ENCODE measurements around the gene PPFIBP2. TPM values are rescaled to one million over a fixed set of nuclear protein-coding genes. Genes with fewer than 3 reads are reported as not detected.

The PPFIBP2 gene
- polyA plus RNA-seq, 4 donors, result 26.5 to 71.7 (median 62.4) TPM

GRCh38 chr11:7599209-7599608 is 85.4 kb downstream of the PPFIBP2 start:
- peaks cover 0 to 51% (median 6%) of the 10 kb centered on the region in 3 donors for H3K4me1 ChIP-seq (ENCODE audit: control insufficient read depth in 3 of 3, insufficient read depth in 2 of 3, low read depth in 1 of 3, low read length in 2 of 3)

GRCh38 chr11:7600205-7600775 is 86.5 kb downstream of the PPFIBP2 start:
- peak; percentile 42 to 53 for DNase-seq
- Histone ChIP-seq H3K9me3 (ENCODE audit: control insufficient read depth in 2 of 2, insufficient read depth in 1 of 2, low read depth in 1 of 2, low read length in 1 of 2) (no peaks in the 10 kb centered on the region), H3K4me3 (ENCODE audit: low read depth in 1 of 3, low read length in 3 of 3) (no peak overlapping the region), H3K27me3 (ENCODE audit: control insufficient read depth in 3 of 3, insufficient read depth in 3 of 3, low read length in 3 of 3) (no peaks in the 10 kb centered on the region), H3K4me1 (ENCODE audit: control insufficient read depth in 3 of 3, insufficient read depth in 2 of 3, low read depth in 1 of 3, low read length in 2 of 3) (peaks cover 0 to 61% (median 12%) of the 10 kb centered on the region in 3 donors), H3K27ac (ENCODE audit: low read depth in 1 of 3, low read length in 2 of 3) (peak overlapping the region in 2 of 3 donors; percentile 13 to 82), H3K36me3 (ENCODE audit: control insufficient read depth in 3 of 3, insufficient read depth in 2 of 3, low read depth in 1 of 3, low read length in 3 of 3) (peaks cover 0 to 41% (median 3%) of the 10 kb centered on the region in 3 donors)
- WGBS, 3 donors, result 36 to 56% (median 51%) methylated on average over 6 of the region's 6 CpGs
- no peak for FAIRE-seq

More at GRCh38 chr11:7599209-7599608, 85.4 kb downstream of the PPFIBP2 start:
- DNase-seq, result no peak
- 74 to 78% (median 74%) methylated on average over 2 of the region's 2 CpGs for WGBS, 3 donors
- no peak for FAIRE-seq
- no peak overlapping the region for H3K4me3 ChIP-seq (ENCODE audit: low read depth in 1 of 3, low read length in 3 of 3)
- H3K27me3 ChIP-seq (ENCODE audit: control insufficient read depth in 3 of 3, insufficient read depth in 3 of 3, low read length in 3 of 3), result no peaks in the 10 kb centered on the region
- H3K36me3 ChIP-seq (ENCODE audit: control insufficient read depth in 3 of 3, insufficient read depth in 2 of 3, low read depth in 1 of 3, low read length in 3 of 3), result peaks cover 0 to 42% (median 3%) of the 10 kb centered on the region in 3 donors
- no peak overlapping the region for H3K27ac ChIP-seq (ENCODE audit: low read depth in 1 of 3, low read length in 2 of 3)
- H3K9me3 ChIP-seq (ENCODE audit: control insufficient read depth in 2 of 2, insufficient read depth in 1 of 2, low read depth in 1 of 2, low read length in 1 of 2), result no peaks in the 10 kb centered on the region

GRCh38 chr11:7603031-7603781 is 89.4 kb downstream of the PPFIBP2 start:
- H3K36me3 ChIP-seq (ENCODE audit: control insufficient read depth in 3 of 3, insufficient read depth in 2 of 3, low read depth in 1 of 3, low read length in 3 of 3), result peaks cover 0 to 35% (median 3%) of the 10 kb centered on the region in 3 donors
- FAIRE-seq (no peak), DNase-seq (peak in 1 of 2 donors; percentile 13)
- peak overlapping the region in 1 of 3 donors; percentile 78 for H3K27ac ChIP-seq (ENCODE audit: low read depth in 1 of 3, low read length in 2 of 3)
- H3K4me1 ChIP-seq (ENCODE audit: control insufficient read depth in 3 of 3, insufficient read depth in 2 of 3, low read depth in 1 of 3, low read length in 2 of 3), result peaks cover 0 to 63% (median 14%) of the 10 kb centered on the region in 3 donors
- no peaks in the 10 kb centered on the region for H3K9me3 ChIP-seq (ENCODE audit: control insufficient read depth in 2 of 2, insufficient read depth in 1 of 2, low read depth in 1 of 2, low read length in 1 of 2)
- WGBS, 3 donors, result 65 to 77% (median 67%) methylated on average over 4 of the region's 4 CpGs
- H3K27me3 ChIP-seq (ENCODE audit: control insufficient read depth in 3 of 3, insufficient read depth in 3 of 3, low read length in 3 of 3), result no peaks in the 10 kb centered on the region
- no peak overlapping the region for H3K4me3 ChIP-seq (ENCODE audit: low read depth in 1 of 3, low read length in 3 of 3)

GRCh38 chr11:7604331-7604955 is 90.6 kb downstream of the PPFIBP2 start:
- FAIRE-seq (no peak), DNase-seq (peak; percentile 39 to 46)
- 15 to 67% (median 41%) methylated on average over 3 of the region's 3 CpGs for WGBS, 3 donors
- Histone ChIP-seq H3K27me3 (ENCODE audit: control insufficient read depth in 3 of 3, insufficient read depth in 3 of 3, low read length in 3 of 3) (no peaks in the 10 kb centered on the region), H3K27ac (ENCODE audit: low read depth in 1 of 3, low read length in 2 of 3) (peak overlapping the region; percentile 16 to 82 (median 78)), H3K9me3 (ENCODE audit: control insufficient read depth in 2 of 2, insufficient read depth in 1 of 2, low read depth in 1 of 2, low read length in 1 of 2) (no peaks in the 10 kb centered on the region), H3K4me3 (ENCODE audit: low read depth in 1 of 3, low read length in 3 of 3) (no peak overlapping the region), H3K4me1 (ENCODE audit: control insufficient read depth in 3 of 3, insufficient read depth in 2 of 3, low read depth in 1 of 3, low read length in 2 of 3) (peaks cover 0 to 71% (median 19%) of the 10 kb centered on the region in 3 donors), H3K36me3 (ENCODE audit: control insufficient read depth in 3 of 3, insufficient read depth in 2 of 3, low read depth in 1 of 3, low read length in 3 of 3) (peaks cover 0 to 36% (median 3%) of the 10 kb centered on the region in 3 donors)

GRCh38 chr11:7605186-7605943 is 91.6 kb downstream of the PPFIBP2 start:
- peak; percentile 89 to 94 for DNase-seq
- H3K27ac ChIP-seq (ENCODE audit: low read depth in 1 of 3, low read length in 2 of 3), result peak overlapping the region; percentile 78 to 90 (median 90)
- no peaks in the 10 kb centered on the region for H3K27me3 ChIP-seq (ENCODE audit: control insufficient read depth in 3 of 3, insufficient read depth in 3 of 3, low read length in 3 of 3)
- peak; percentile 15 for FAIRE-seq
- WGBS, 3 donors, result 8 to 39% (median 20%) methylated on average over 5 of the region's 5 CpGs
- H3K36me3 ChIP-seq (ENCODE audit: control insufficient read depth in 3 of 3, insufficient read depth in 2 of 3, low read depth in 1 of 3, low read length in 3 of 3), result peaks cover 0 to 36% (median 3%) of the 10 kb centered on the region in 3 donors
- H3K4me3 ChIP-seq (ENCODE audit: low read depth in 1 of 3, low read length in 3 of 3), result peak overlapping the region in 2 of 3 donors; percentile 20 to 59
- H3K4me1 ChIP-seq (ENCODE audit: control insufficient read depth in 3 of 3, insufficient read depth in 2 of 3, low read depth in 1 of 3, low read length in 2 of 3), result peaks cover 0 to 68% (median 19%) of the 10 kb centered on the region in 3 donors
- no peaks in the 10 kb centered on the region for H3K9me3 ChIP-seq (ENCODE audit: control insufficient read depth in 2 of 2, insufficient read depth in 1 of 2, low read depth in 1 of 2, low read length in 1 of 2)

GRCh38 chr11:7606496-7606895 is 92.7 kb downstream of the PPFIBP2 start:
- Histone ChIP-seq H3K4me3 (ENCODE audit: low read depth in 1 of 3, low read length in 3 of 3) (peak overlapping the region in 2 of 3 donors; percentile 20 to 59), H3K27me3 (ENCODE audit: control insufficient read depth in 3 of 3, insufficient read depth in 3 of 3, low read length in 3 of 3) (no peaks in the 10 kb centered on the region), H3K4me1 (ENCODE audit: control insufficient read depth in 3 of 3, insufficient read depth in 2 of 3, low read depth in 1 of 3, low read length in 2 of 3) (peaks cover 0 to 67% (median 19%) of the 10 kb centered on the region in 3 donors), H3K27ac (ENCODE audit: low read depth in 1 of 3, low read length in 2 of 3) (peak overlapping the region; percentile 78 to 90 (median 90)), H3K36me3 (ENCODE audit: control insufficient read depth in 3 of 3, insufficient read depth in 2 of 3, low read depth in 1 of 3, low read length in 3 of 3) (peaks cover 0 to 28% (median 3%) of the 10 kb centered on the region in 3 donors), H3K9me3 (ENCODE audit: control insufficient read depth in 2 of 2, insufficient read depth in 1 of 2, low read depth in 1 of 2, low read length in 1 of 2) (no peaks in the 10 kb centered on the region)
- FAIRE-seq (no peak), DNase-seq (peak in 1 of 2 donors; percentile 11)

GRCh38 chr11:7609015-7609414 is 95.2 kb downstream of the PPFIBP2 start:
- Histone ChIP-seq H3K27me3 (ENCODE audit: control insufficient read depth in 3 of 3, insufficient read depth in 3 of 3, low read length in 3 of 3) (no peaks in the 10 kb centered on the region), H3K4me1 (ENCODE audit: control insufficient read depth in 3 of 3, insufficient read depth in 2 of 3, low read depth in 1 of 3, low read length in 2 of 3) (peaks cover 0 to 69% (median 14%) of the 10 kb centered on the region in 3 donors), H3K36me3 (ENCODE audit: control insufficient read depth in 3 of 3, insufficient read depth in 2 of 3, low read depth in 1 of 3, low read length in 3 of 3) (peaks cover 0 to 24% (median 3%) of the 10 kb centered on the region in 3 donors), H3K27ac (ENCODE audit: low read depth in 1 of 3, low read length in 2 of 3) (no peak overlapping the region), H3K9me3 (ENCODE audit: control insufficient read depth in 2 of 2, insufficient read depth in 1 of 2, low read depth in 1 of 2, low read length in 1 of 2) (no peaks in the 10 kb centered on the region), H3K4me3 (ENCODE audit: low read depth in 1 of 3, low read length in 3 of 3) (no peak overlapping the region)
- FAIRE-seq (no peak), DNase-seq (no peak)
- WGBS, 3 donors, result 65 to 78% (median 75%) methylated on average over 4 of the region's 4 CpGs

- H3K4me1 ChIP-seq (ENCODE audit: control insufficient read depth in 3 of 3, insufficient read depth in 2 of 3, low read depth in 1 of 3, low read length in 2 of 3), result peaks cover 0 to 64% (median 12%) of the 10 kb centered on the region in 3 donors
- no peaks in the 10 kb centered on the region for H3K27me3 ChIP-seq (ENCODE audit: control insufficient read depth in 3 of 3, insufficient read depth in 3 of 3, low read length in 3 of 3)
- H3K27ac ChIP-seq (ENCODE audit: low read depth in 1 of 3, low read length in 2 of 3), result no peak overlapping the region
- DNase-seq (no peak), FAIRE-seq (no peak)
- H3K9me3 ChIP-seq (ENCODE audit: control insufficient read depth in 2 of 2, insufficient read depth in 1 of 2, low read depth in 1 of 2, low read length in 1 of 2), result no peaks in the 10 kb centered on the region
- peaks cover 0 to 21% (median 3%) of the 10 kb centered on the region in 3 donors for H3K36me3 ChIP-seq (ENCODE audit: control insufficient read depth in 3 of 3, insufficient read depth in 2 of 3, low read depth in 1 of 3, low read length in 3 of 3)
- H3K4me3 ChIP-seq (ENCODE audit: low read depth in 1 of 3, low read length in 3 of 3), result no peak overlapping the region
Observed at GRCh38 chr11:7609521-7609920, 95.7 kb downstream of the PPFIBP2 start.

All from small intestine (tissue), 7 donors.